Activated naive CD4-positive, alpha-beta T cell treated with anti-CD3 and anti-CD28 coated beads, Interleukin-2, amount 10 ng/mL, durations not matched to agents 7 days and 5 days (primary cell): Measurements from ENCODE around the gene LAMB4.

ENCODE experiments used
- CTCF ChIA-PET: fragments of 350-600 bp; sonication (Branson Sonifier 250); formaldehyde crosslinking; loops from one replicate; lab custom pipeline; 2021; ENCODE audit warnings: antibody characterized with exemption; lab: Charles Lee
- DNase-seq: peaks from one replicate; pipeline ENCODE4 v3.0.0-alpha.2; 2020
- H3K27ac Mint-ChIP-seq: one replicate; pipeline ENCODE4 v1.8.0; 2021; ENCODE audit warnings: mild to moderate bottlenecking, moderate library complexity, mixed read lengths
- H3K27me3 Mint-ChIP-seq: one replicate; pipeline ENCODE4 v1.8.0; 2021; ENCODE audit warnings: mild to moderate bottlenecking, mixed read lengths
- H3K36me3 Mint-ChIP-seq: one replicate; pipeline ENCODE4 v1.8.0; 2021; ENCODE audit warnings: mixed read lengths
- H3K4me1 Mint-ChIP-seq: one replicate; pipeline ENCODE4 v1.8.0; 2021; ENCODE audit warnings: mixed read lengths
- H3K4me3 Mint-ChIP-seq: one replicate; pipeline ENCODE4 v1.8.0; 2021; ENCODE audit warnings: mild to moderate bottlenecking, moderate library complexity, mixed read lengths
- H3K9me3 Mint-ChIP-seq: one replicate; pipeline ENCODE4 v1.8.0; 2021; ENCODE audit warnings: mixed read lengths

Gene LAMB4

GRCh38 chr7:108130261-108130660 is at the start of gene LAMB4:
TSS of gene LAMB4 (minus strand) at chr7:108130361. CDS start at chr7:108123164, 7,197 bp downstream.
- H3K27me3 Mint-ChIP-seq, result peaks cover 12% of the 10 kb centered on the region
- no peaks in the 10 kb centered on the region for H3K36me3 Mint-ChIP-seq
- CTCF ChIA-PET, result interaction anchor here (0.7 to 1.2 kb wide), 2 partner anchors 21 to 152 kb away, joined by 3 read pairs; no protein-coding TSS in a partner anchor
- no peak within 1 kb of the TSS for H3K4me3 Mint-ChIP-seq
- DNase-seq, result no peak
- H3K9me3 Mint-ChIP-seq, result no peaks in the 10 kb centered on the region
- H3K4me1 Mint-ChIP-seq, result peaks cover 5% of the 10 kb centered on the region
- H3K27ac Mint-ChIP-seq, result no peak within 1 kb of the TSS

DNA sequence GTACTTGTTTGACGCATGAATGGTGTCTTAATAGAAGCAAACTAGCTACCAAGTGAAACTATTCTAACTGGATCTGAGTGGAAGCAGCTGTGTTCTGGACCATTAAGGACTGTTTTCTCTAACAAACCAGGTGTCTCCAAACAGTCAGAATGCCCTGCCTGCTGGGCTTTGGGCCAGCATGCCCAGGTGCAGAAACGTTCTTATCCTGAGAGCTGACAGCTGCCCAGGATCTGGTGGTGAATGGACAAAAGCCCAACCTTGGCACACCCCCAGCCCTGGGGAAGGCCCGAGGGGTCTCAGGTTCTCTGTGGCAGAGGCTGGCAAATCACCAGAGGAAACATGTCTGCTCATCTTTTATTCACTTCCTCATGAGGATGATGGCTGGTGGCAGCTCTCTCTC is 48.2 kb upstream of the LAMB4 start:
- H3K4me3 Mint-ChIP-seq, result no peak overlapping the region
- H3K9me3 Mint-ChIP-seq, result no peaks in the 10 kb centered on the region
- no peaks in the 10 kb centered on the region for H3K4me1 Mint-ChIP-seq
- no peak for DNase-seq
- CTCF ChIA-PET, result interaction anchor here (0.6 to 1.4 kb wide), 6 partner anchors 69 to 371 kb away, joined by 3 to 5 read pairs (median 3); no protein-coding TSS in a partner anchor
- H3K27me3 Mint-ChIP-seq, result peaks cover 10% of the 10 kb centered on the region
- no peak overlapping the region for H3K27ac Mint-ChIP-seq
- no peaks in the 10 kb centered on the region for H3K36me3 Mint-ChIP-seq

DNA sequence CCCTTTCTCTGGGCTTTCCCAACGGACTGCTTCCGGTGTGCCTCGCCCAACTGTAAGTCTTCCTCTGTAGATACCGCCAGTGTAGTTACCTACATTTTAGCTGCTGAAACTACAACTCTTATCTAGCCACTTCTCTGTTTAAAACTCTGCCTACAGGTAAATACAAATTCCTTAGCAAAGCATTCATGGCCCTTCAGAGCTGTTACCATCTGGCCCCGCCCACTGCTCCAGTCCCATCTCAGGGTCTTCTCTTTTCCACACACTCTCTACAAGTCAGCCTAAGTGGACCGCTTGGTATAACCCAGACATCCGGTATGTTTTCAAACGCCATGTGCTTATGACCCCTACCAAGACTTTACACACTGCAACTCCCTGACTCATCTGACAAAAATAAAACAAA is 41.0 kb upstream of the LAMB4 start:
- DNase-seq, result no peak
- Mint-ChIP-seq H3K4me3 (no peak overlapping the region), H3K9me3 (no peaks in the 10 kb centered on the region), H3K4me1 (no peaks in the 10 kb centered on the region), H3K27me3 (peaks cover 6% of the 10 kb centered on the region), H3K27ac (no peak overlapping the region), H3K36me3 (no peaks in the 10 kb centered on the region)
- CTCF ChIA-PET, result interaction anchor here (0.9 kb wide), 1 partner anchor 12 kb away, joined by 3 read pairs; no protein-coding TSS in a partner anchor

- H3K9me3 Mint-ChIP-seq, result no peaks in the 10 kb centered on the region
- no peak overlapping the region for H3K4me3 Mint-ChIP-seq
- DNase-seq, result no peak
- H3K27ac Mint-ChIP-seq, result no peak overlapping the region
- H3K4me1 Mint-ChIP-seq, result no peaks in the 10 kb centered on the region
- H3K36me3 Mint-ChIP-seq, result no peaks in the 10 kb centered on the region
- H3K27me3 Mint-ChIP-seq, result peaks cover 6% of the 10 kb centered on the region
- CTCF ChIA-PET, result interaction anchor here (0.9 kb wide), 1 partner anchor 13 kb away, joined by 3 read pairs; no protein-coding TSS in a partner anchor
Measured at GRCh38 chr7:108170251-108170650, 40.1 kb upstream of the LAMB4 start.

GRCh38 chr7:108167460-108167859 is 37.3 kb upstream of the LAMB4 start:
- Mint-ChIP-seq H3K36me3 (no peaks in the 10 kb centered on the region), H3K9me3 (no peaks in the 10 kb centered on the region), H3K4me3 (no peak overlapping the region), H3K27me3 (no peaks in the 10 kb centered on the region), H3K27ac (no peak overlapping the region), H3K4me1 (no peaks in the 10 kb centered on the region)
- no peak for DNase-seq
- CTCF ChIA-PET, result no interaction called here

DNA sequence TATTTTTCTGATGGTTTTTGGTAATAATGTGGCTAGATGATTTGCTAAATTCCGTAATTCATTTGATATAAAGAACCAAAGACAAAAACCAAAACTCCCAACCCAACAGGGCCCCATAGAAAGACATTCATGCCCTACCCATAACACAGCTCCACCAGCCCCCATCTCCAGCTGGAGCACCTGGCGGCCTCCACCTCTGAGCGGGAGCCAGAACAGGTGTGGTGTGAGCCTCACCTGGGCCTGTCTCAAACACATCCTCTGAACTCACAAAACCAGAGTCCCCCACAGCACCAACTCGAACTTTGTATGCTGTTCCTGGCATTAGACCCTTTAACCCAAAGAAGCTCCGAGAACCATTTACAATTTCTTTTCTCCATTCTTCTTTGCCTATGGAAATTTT is 36.5 kb upstream of the LAMB4 start:
- Mint-ChIP-seq H3K27me3 (no peaks in the 10 kb centered on the region), H3K9me3 (no peaks in the 10 kb centered on the region), H3K36me3 (no peaks in the 10 kb centered on the region), H3K4me1 (no peaks in the 10 kb centered on the region), H3K27ac (no peak overlapping the region), H3K4me3 (no peak overlapping the region)
- DNase-seq, result no peak
- CTCF ChIA-PET, result no interaction called here

- CTCF ChIA-PET, result no interaction called here
- no peaks in the 10 kb centered on the region for H3K27me3 Mint-ChIP-seq
- H3K4me1 Mint-ChIP-seq, result no peaks in the 10 kb centered on the region
- H3K27ac Mint-ChIP-seq, result no peak overlapping the region
- no peaks in the 10 kb centered on the region for H3K36me3 Mint-ChIP-seq
- H3K4me3 Mint-ChIP-seq, result no peak overlapping the region
- no peaks in the 10 kb centered on the region for H3K9me3 Mint-ChIP-seq
- no peak for DNase-seq
Measured at GRCh38 chr7:108165723-108166122, 35.6 kb upstream of the LAMB4 start.

- Mint-ChIP-seq H3K27ac (no peak overlapping the region), H3K36me3 (no peaks in the 10 kb centered on the region), H3K27me3 (no peaks in the 10 kb centered on the region), H3K4me1 (no peaks in the 10 kb centered on the region), H3K9me3 (no peaks in the 10 kb centered on the region), H3K4me3 (no peak overlapping the region)
- CTCF ChIA-PET, result no interaction called here
- DNase-seq, result no peak
Measured at GRCh38 chr7:108164946-108165345, 34.8 kb upstream of the LAMB4 start.

- Mint-ChIP-seq H3K4me3 (no peak overlapping the region), H3K36me3 (no peaks in the 10 kb centered on the region), H3K27ac (no peak overlapping the region), H3K9me3 (no peaks in the 10 kb centered on the region), H3K27me3 (no peaks in the 10 kb centered on the region), H3K4me1 (no peaks in the 10 kb centered on the region)
- CTCF ChIA-PET, result no interaction called here
- DNase-seq, result no peak
Measured at GRCh38 chr7:108164342-108164741, 34.2 kb upstream of the LAMB4 start.

DNA sequence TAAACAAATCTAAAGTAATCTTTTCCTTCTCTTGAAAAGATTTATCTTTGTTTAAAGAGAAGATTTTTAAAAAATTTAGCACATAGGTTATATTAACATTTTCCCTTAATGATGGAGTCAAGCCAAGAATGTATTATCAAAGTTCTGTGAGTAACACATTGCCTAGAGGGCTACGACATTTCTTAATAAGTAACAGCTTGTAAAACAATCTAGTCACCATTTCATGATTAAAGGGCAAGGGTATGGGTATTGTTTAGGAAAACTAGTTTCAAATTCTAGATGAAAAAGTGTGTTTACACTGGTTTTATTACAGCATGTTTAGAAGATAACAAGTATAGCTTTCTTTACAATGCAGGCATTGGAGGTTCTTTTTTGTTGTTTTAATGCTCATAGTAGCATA is 28.6 kb upstream of the LAMB4 start:
- Mint-ChIP-seq H3K36me3 (no peaks in the 10 kb centered on the region), H3K27ac (no peak overlapping the region), H3K9me3 (no peaks in the 10 kb centered on the region), H3K4me1 (no peaks in the 10 kb centered on the region), H3K27me3 (no peaks in the 10 kb centered on the region), H3K4me3 (no peak overlapping the region)
- no peak for DNase-seq
- CTCF ChIA-PET, result no interaction called here

DNA sequence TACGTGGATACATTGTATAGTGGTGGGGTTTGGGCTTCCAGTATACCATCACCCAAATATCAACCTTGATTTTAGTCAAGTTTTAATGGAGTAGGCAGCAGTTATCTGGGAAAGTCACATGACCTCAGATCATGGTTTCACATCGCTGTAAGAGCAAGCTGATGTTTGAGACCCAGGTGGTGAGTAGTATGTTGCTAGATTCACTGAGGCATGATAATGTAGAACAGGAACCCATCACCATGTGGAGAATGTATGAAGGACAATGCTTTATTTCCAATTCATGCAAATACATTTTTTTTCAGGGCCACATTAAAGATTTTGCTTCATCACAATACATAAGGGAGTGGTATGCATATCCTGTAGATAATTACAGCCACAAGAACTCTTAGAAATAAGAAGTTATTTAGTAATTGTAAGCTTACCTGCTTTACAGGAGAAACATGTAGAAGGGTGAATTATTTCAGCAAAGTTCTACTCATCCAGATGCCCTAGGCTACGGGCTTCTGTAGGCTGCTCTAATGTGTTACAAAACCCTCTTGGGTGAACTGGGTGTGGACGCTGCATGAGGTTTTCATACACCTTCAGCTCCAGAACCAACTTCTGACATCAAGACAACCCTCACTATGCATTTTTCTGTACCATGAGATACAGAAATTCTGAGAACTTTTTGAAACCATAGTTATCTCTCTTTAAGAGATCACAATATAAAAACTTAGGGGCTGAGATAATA is 27.6 kb upstream of the LAMB4 start:
- no peak for DNase-seq
- CTCF ChIA-PET, result no interaction called here
- Mint-ChIP-seq H3K36me3 (no peaks in the 10 kb centered on the region), H3K4me1 (no peaks in the 10 kb centered on the region), H3K9me3 (no peaks in the 10 kb centered on the region), H3K27ac (no peak overlapping the region), H3K4me3 (no peak overlapping the region), H3K27me3 (no peaks in the 10 kb centered on the region)

DNA sequence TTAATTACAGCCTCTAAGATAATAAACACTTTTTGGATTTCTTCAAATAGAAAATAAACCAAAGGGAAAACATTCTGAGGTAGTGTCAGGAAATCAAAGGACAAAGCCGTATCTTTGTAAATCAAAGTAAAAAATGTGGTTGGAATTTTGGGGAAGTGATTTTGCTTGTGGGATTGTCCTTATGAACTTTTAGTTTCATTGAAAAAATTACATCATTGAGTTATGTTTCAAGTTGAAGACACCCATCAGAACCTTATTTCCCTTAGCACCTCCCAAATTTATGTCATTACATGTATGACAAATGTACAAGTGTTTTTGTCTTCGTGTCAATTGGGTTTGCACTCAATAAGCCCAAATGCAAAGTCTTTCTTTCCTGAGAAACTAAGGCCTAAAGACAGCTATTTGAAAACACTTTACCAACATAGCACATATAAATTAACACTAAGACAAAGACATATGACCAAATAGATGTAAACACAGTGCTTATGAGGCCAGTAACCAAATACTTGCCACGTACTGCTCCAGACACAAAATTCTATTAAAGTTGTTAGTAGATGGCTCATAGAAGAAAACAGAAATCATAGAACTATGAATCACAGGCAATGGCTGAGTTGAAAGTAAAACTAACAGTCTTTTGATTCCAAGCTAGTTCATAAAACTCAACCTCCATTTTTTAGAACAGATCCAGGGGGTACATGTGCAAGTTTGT is 26.9 kb upstream of the LAMB4 start:
- Mint-ChIP-seq H3K36me3 (no peaks in the 10 kb centered on the region), H3K27ac (no peak overlapping the region), H3K9me3 (no peaks in the 10 kb centered on the region), H3K4me3 (no peak overlapping the region), H3K27me3 (no peaks in the 10 kb centered on the region), H3K4me1 (no peaks in the 10 kb centered on the region)
- no peak for DNase-seq
- CTCF ChIA-PET, result no interaction called here

- Mint-ChIP-seq H3K27me3 (peaks cover 1% of the 10 kb centered on the region), H3K9me3 (no peaks in the 10 kb centered on the region), H3K4me3 (no peak overlapping the region), H3K36me3 (no peaks in the 10 kb centered on the region), H3K4me1 (no peaks in the 10 kb centered on the region), H3K27ac (no peak overlapping the region)
- CTCF ChIA-PET, result no interaction called here
- no peak for DNase-seq
Measured at GRCh38 chr7:108152198-108152597, 22.0 kb upstream of the LAMB4 start.

- Mint-ChIP-seq H3K36me3 (no peaks in the 10 kb centered on the region), H3K4me3 (no peak overlapping the region), H3K27me3 (peaks cover 5% of the 10 kb centered on the region), H3K27ac (no peak overlapping the region), H3K9me3 (no peaks in the 10 kb centered on the region), H3K4me1 (no peaks in the 10 kb centered on the region)
- DNase-seq, result no peak
- CTCF ChIA-PET, result no interaction called here
Measured at GRCh38 chr7:108149908-108150307, 19.7 kb upstream of the LAMB4 start.

- Mint-ChIP-seq H3K27ac (no peak overlapping the region), H3K4me3 (no peak overlapping the region), H3K27me3 (peaks cover 5% of the 10 kb centered on the region), H3K9me3 (no peaks in the 10 kb centered on the region), H3K4me1 (no peaks in the 10 kb centered on the region), H3K36me3 (no peaks in the 10 kb centered on the region)
- CTCF ChIA-PET, result interaction anchor here (1.9 kb wide), 1 partner anchor 35 kb away, joined by 9 read pairs; no protein-coding TSS in a partner anchor
- DNase-seq, result no peak
Measured at GRCh38 chr7:108149119-108149518, 19.0 kb upstream of the LAMB4 start.
